Chondrocyte (in vitro differentiated cells): ENCODE measurements around the gene CETN1. TPM values are rescaled to one million over a fixed set of nuclear protein-coding genes. Genes with fewer than 3 reads are reported as not detected.

ENCODE experiments used
- DNase-seq: peaks from one replicate; pipeline ENCODE4 v3.0.0; 2021; ENCODE audit warnings: mixed read lengths, low spot score
- H3K27ac Mint-ChIP-seq: one replicate; pipeline ENCODE4 v1.8.0; 2021; ENCODE audit warnings: mild to moderate bottlenecking, moderate library complexity, mixed read lengths; ENCODE audit not compliant: unreplicated experiment
- H3K27me3 Mint-ChIP-seq: 2 replicates; pipeline ENCODE4 v1.8.0; 2021; ENCODE audit warnings: low read depth, mixed read lengths
- H3K36me3 Mint-ChIP-seq: 2 replicates; pipeline ENCODE4 v1.8.0; 2021; ENCODE audit warnings: low read depth, mixed read lengths
- H3K4me1 Mint-ChIP-seq: 2 replicates; pipeline ENCODE4 v1.8.0; 2021; ENCODE audit warnings: low read depth, mild to moderate bottlenecking, mixed read lengths
- H3K4me3 Mint-ChIP-seq: one replicate; pipeline ENCODE4 v1.8.0; 2021; ENCODE audit warnings: mild to moderate bottlenecking, moderate library complexity, mixed read lengths; ENCODE audit not compliant: unreplicated experiment
- H3K9me3 Mint-ChIP-seq: 2 replicates; pipeline ENCODE4 v1.8.0; 2021; ENCODE audit warnings: low read depth, mixed read lengths
- total RNA-seq: library from RNA; stranded (reverse); gene quantifications from 3 replicates; pipeline ENCODE4 v1.2.1, GENCODE V29; 2021
- TF ChIP-seq, protein P1 (sequence below): fragments of 200-600 bp; sonication (generic); IDR thresholded peaks from 2 replicates; pipeline ENCODE4 v1.5.0; 2021; ENCODE audit warnings: antibody characterized with exemption, mild to moderate bottlenecking, moderate library complexity

Gene CETN1
- total RNA-seq, 1 donor from 2014 or later: not detected

DNA sequence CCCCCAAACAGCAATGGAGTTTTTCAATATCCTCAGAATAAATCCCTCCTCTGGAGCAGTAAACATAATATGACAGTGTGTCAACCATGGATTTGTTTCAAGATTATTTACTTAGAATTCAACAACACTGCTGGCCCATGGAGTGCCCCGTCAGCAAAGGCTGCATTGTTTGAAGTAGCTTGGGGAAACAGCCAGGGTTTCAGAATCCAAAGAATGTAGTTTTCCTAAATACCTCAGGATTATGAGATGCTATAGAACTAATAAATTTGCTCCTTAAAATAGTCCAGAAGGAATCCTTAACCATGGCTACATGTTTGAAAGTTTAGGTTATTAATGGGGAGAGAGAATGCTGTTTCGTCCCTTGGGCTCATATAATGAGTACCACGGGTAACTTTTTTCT, 13.1 kb upstream of the CETN1 start:
- Mint-ChIP-seq H3K36me3 (no peaks in the 10 kb centered on the region), H3K27me3 (peaks cover 10% of the 10 kb centered on the region), H3K4me1 (peaks cover 5% of the 10 kb centered on the region), H3K4me3 (no peak overlapping the region), H3K27ac (no peak overlapping the region), H3K9me3 (no peaks in the 10 kb centered on the region)
- TF ChIP-seq, protein P1, sequence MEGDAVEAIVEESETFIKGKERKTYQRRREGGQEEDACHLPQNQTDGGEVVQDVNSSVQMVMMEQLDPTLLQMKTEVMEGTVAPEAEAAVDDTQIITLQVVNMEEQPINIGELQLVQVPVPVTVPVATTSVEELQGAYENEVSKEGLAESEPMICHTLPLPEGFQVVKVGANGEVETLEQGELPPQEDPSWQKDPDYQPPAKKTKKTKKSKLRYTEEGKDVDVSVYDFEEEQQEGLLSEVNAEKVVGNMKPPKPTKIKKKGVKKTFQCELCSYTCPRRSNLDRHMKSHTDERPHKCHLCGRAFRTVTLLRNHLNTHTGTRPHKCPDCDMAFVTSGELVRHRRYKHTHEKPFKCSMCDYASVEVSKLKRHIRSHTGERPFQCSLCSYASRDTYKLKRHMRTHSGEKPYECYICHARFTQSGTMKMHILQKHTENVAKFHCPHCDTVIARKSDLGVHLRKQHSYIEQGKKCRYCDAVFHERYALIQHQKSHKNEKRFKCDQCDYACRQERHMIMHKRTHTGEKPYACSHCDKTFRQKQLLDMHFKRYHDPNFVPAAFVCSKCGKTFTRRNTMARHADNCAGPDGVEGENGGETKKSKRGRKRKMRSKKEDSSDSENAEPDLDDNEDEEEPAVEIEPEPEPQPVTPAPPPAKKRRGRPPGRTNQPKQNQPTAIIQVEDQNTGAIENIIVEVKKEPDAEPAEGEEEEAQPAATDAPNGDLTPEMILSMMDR: no peak
- no peak for DNase-seq

DNA sequence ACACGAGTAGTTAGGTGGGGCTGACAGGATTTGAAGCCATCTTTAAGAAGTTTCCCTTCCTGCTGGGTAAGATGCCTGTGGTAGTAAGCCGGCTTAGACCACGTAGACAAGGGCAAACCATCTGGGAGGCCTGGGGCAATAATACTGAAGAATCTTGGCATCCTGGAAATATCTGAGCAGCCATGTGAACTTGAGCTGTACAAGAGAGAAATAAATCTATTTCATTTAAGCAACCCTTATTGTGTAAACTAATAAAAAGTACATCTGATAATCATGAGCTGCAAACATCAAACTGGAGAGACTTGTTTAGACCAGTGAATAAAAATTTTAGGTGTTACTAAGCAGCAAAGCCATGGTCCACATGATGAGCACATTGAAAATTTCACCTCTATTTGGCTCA, 11.4 kb upstream of the CETN1 start:
- Mint-ChIP-seq H3K27me3 (peaks cover 10% of the 10 kb centered on the region), H3K9me3 (no peaks in the 10 kb centered on the region), H3K27ac (no peak overlapping the region), H3K4me3 (no peak overlapping the region), H3K36me3 (no peaks in the 10 kb centered on the region), H3K4me1 (peaks cover 5% of the 10 kb centered on the region)
- no peak for DNase-seq
- TF ChIP-seq, protein P1: no peak

DNA sequence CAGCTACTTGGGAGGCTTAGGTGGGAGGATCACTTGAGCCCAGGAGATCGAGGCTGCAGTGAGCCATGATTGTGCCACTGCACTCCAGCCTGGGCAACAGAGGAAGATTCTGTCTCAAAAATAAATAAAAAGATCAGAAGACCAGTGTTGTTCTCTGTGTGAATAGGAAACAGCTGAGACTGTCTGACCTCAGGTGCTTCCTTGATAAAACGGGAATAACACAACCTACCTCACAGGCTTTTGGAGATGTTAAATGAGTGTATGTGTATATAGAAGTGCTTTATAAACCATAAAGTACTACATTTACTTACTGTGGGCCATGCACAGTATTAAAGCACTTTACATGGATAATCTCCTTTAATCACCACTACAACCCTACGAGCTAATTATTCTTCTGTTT, 9.9 kb upstream of the CETN1 start:
- TF ChIP-seq, protein P1: no peak
- Mint-ChIP-seq H3K27me3 (peaks cover 10% of the 10 kb centered on the region), H3K4me1 (peaks cover 5% of the 10 kb centered on the region), H3K36me3 (no peaks in the 10 kb centered on the region), H3K4me3 (no peak overlapping the region), H3K27ac (no peak overlapping the region), H3K9me3 (no peaks in the 10 kb centered on the region)
- no peak for DNase-seq

DNA sequence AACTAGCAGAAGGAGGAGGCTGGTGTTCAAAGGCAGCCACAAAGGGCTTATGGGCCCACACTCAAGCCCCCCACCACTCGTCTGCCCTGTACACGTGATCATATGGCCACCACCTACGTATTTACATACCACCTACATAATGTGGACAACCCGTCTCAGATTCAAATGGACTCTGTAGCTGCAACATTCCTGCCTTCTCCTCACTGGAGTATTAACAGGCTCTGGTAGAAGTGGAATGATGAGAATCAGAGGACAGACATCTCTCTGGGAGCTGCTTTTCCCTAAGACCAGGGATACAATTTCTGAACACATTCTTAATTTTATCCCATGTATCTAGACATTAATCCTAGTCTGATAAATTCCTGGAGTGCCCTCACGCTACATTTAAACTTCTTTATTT, 9.5 kb upstream of the CETN1 start:
- H3K36me3 Mint-ChIP-seq: no peaks in the 10 kb centered on the region
- H3K4me3 Mint-ChIP-seq: no peak overlapping the region
- H3K9me3 Mint-ChIP-seq: no peaks in the 10 kb centered on the region
- H3K4me1 Mint-ChIP-seq: peaks cover 5% of the 10 kb centered on the region
- TF ChIP-seq, protein P1: no peak
- peaks cover 6% of the 10 kb centered on the region for H3K27me3 Mint-ChIP-seq
- DNase-seq: no peak
- H3K27ac Mint-ChIP-seq: no peak overlapping the region

DNA sequence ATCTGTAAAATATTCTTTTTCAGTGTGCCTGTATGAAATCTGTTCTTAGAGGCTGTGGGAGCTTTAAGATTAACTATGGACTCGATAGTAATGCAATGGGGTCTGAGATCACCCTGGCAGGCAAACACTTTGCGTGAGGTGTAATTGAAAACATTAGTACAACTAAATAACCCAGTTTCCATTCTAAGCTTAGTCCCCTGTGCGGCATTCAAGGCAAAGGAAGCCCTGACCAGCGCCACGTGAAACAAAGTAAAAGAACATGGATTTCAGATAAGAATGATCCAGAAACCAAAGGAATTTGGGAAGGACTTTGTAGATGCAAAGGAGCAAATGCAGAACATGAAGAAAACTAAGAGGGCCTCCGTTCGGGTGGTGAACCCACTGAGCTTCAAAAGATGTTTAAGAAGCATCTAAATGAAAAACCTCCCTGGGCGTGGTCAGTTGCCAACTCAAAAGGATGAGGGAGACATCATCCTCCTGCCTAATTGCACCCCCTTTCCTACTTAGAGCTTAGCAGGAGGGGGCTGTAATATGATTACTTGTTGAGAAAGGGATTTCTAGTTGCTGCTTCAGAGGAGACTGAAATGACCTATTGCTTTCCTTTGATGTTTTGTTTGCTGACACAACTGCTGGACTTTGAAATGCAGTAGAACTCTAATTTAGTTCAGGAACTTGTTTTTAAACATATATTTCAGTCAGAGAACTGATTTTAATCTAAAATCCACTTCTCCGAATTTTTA, 7.9 kb upstream of the CETN1 start:
- H3K27ac Mint-ChIP-seq: no peak overlapping the region
- TF ChIP-seq, protein P1: no peak
- peaks cover 4% of the 10 kb centered on the region for H3K4me1 Mint-ChIP-seq
- H3K9me3 Mint-ChIP-seq: no peaks in the 10 kb centered on the region
- H3K36me3 Mint-ChIP-seq: no peaks in the 10 kb centered on the region
- no peak overlapping the region for H3K4me3 Mint-ChIP-seq
- peaks cover 3% of the 10 kb centered on the region for H3K27me3 Mint-ChIP-seq
- no peak for DNase-seq
